ENCODE measurements around the gene NSUN2.
"Not testable (repeated sequence)": the region's sequence is repeated elsewhere in the genome, so short reads cannot be mapped to it uniquely, and the experiment has no call there.

NSUN2 gene

DNA sequence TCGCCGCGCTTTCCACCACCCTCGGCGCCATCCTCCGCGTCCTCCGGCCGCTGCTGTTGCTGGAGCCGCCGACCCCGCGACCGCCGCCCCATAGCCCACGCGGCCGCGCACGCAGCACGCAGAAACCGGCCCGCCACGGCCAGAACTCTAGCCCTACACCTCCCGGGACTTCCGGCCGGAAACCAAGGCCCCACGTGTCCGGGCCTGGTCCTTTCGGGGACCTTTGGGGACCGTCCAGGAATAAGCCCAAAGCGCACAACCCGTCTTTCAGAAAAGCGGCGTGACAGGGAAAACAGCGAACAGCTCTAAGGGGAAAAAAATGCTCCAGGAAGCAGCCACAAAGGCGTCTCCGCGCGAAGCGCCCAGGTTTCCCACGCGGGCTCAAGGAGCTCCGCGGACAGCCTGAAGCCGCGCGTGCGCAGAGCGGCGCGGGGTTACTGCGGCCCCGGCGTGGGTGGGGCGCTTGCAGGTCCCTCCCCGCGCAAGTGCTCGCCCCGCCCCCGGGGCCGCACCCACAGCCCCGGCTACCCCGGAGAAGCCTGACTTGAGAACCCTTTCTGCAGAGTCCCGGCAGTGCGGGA is at the start of gene NSUN2, which contains the start of gene SRD5A1:
Gene NSUN2, minus strand, starts transcription at position 157 of the 581 bp plus-strand sequence. Its CDS starts 65 bp downstream, at position 92.
Gene SRD5A1, plus strand, starts transcription at position 553 of the 581 bp plus-strand sequence. CDS start 137 bp downstream, outside the sequence.
- DNase-seq: peak; percentile 95

DNA sequence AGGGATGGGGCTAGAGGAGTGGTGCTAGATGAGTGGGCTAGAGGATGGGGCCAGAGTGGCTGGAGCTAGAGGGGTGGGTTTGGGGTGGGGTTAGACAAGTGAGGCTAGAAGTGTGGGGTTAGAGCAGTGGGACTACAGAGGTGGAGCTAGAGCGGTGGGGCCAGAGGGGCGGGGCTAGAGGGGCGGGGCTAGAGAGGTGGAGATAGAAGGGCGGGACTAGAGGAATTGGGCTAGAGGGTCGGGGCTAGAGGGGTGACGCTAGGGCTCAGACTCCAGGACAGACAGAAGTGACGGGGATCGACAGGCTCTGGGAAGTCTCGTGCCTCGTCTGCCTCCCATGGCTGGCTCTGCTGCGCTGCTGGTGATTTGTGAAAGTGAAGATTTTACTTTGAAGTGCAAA is 49.4 kb upstream of the NSUN2 start:
- no peak for DNase-seq

DNA sequence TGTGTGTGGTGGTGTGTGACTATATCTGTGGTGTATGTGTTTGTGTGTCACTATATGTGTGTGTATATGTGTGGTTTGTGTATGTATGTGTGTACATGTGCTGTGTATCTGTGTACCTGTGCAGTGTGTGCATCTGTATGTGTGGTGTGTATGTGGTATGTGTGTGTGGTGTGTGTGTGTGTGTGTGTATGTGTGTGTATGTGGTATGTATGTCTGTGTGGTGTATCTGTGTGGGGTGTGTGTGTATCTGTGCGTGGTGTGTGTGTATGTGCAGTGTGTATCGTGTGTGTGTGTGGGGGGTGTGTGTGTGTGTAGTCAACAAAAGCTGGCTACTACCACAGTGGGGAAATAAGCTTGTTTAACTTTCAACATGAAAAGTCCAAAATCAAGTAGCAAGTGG is 48.8 kb upstream of the NSUN2 start:
- DNase-seq: no peak

- DNase-seq: no peak
These were observed 48.1 kb upstream of the NSUN2 start for GRCh38 chr5:6680922-6681321.

DNA sequence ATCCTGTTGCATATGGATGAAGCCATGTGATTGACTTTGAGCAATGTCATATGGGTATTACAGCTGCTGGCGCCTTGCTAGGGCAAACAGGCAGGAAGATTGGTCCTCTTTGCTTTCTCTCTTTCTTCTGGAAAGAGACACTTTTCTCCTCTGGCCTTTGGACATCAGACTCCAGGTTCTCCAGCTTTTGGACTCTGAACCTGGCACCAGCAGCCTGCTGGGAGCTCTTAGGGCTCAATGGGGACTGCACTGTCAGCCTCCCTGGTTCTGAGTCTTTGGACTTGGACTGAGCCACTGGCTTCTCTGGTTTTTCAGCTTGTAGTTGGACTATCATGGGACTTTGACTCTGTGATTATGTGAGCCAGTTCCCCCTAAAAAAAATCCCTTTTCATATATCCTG is 45.5 kb upstream of the NSUN2 start:
- DNase-seq: no peak

- no peak for DNase-seq
These were observed 43.9 kb upstream of the NSUN2 start for GRCh38 chr5:6676702-6677101.

GRCh38 chr5:6675784-6676491 is 43.1 kb upstream of the NSUN2 start:
- DNase-seq: no peak

DNA sequence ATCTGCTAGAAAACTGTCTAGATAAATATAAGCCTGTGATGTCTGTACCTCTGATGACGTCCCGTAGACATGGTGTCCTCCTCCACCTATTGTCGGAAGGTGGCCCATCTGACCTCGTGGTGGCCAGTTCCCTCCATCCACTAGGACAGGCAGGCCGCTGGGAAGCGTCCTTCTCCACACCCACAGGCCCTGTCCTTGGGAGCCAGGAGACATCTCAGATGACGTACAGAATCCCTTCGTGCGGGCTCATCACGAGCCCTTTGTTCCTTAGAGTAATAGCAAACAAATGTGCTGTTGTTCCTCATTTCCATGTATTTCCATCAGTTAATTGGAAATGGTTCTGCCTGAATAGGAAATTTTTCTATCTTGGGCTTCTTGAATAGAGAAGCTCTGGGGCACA is 42.0 kb upstream of the NSUN2 start:
- DNase-seq: no peak

DNA sequence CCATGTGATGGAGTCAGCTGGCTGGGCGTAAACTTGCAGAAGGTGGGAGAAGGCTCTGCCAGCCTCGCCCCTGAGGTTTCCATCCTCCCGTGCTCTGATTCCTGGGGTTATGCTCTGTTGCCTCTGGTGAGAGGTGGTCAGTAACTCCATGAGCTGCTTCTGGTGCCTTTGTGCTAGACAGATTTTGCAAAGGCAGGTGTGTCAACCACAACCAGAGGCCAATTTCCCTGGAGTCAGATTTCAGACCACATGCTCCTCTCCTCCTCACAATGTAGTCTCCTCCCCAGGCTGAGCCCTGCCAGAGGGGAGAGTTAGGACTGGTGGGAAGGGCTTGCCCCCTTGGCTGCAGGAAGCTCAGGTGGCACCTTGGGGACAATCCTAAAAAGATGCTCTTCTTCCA is 41.6 kb upstream of the NSUN2 start:
- DNase-seq: no peak

DNA sequence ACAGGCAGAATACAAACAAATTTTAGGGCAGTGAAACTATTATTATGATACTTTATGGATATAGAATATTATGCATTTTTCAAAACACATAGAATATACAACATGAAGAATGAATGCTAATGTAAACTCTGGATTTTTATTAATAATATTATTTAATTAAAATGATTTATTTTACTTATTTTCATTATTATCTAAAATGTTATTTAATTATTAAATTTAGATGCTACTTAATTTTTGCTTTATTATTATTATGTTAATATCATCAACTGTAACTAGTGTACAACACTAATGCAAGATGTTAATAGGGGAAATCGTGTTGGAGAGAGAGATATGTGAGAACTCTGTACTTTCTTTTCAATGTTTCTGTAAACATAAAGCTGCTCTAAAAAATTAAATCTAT is 41.1 kb upstream of the NSUN2 start:
- DNase-seq: no peak

DNA sequence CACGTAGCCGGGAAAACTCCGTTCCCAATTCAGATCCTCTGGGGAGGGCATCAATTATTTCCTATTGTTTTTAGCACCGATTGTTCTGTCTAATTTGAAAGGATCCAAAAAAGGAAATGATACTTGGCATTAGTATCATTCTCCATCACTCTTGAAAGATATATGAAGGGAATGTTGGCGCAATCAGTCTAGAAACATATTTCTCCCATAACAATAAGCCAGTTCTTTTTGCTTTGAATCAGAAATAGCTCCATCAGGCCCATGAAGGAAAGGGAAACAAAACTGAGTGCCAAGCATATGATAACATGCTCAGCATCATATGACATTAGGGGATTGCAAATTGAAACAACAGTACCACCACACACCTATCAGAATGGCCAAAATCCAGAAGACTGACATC is 40.2 kb upstream of the NSUN2 start:
- DNase-seq: no peak

GRCh38 chr5:6668717-6669116 is 35.9 kb upstream of the NSUN2 start:
- not testable (repeated sequence) for DNase-seq

DNA sequence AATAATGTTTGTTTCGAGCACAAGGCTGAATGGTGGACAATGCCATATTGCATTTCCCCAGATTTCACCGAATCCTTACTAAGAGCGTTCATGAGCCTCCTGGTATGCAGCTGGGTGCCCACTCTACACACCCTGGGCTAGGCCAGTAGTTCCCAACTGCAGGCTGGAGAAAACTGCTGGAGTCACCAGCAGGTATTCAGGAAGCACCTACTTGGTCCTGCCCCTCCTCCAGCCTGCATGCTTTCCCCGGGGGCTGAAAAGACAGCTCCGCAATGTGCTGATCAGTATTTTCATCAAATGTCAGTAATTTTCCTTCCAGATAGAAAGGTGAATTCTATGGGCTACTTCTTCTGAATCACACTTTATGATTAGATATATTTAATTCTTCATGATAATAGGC is 34.8 kb upstream of the NSUN2 start:
- DNase-seq: no peak

DNA sequence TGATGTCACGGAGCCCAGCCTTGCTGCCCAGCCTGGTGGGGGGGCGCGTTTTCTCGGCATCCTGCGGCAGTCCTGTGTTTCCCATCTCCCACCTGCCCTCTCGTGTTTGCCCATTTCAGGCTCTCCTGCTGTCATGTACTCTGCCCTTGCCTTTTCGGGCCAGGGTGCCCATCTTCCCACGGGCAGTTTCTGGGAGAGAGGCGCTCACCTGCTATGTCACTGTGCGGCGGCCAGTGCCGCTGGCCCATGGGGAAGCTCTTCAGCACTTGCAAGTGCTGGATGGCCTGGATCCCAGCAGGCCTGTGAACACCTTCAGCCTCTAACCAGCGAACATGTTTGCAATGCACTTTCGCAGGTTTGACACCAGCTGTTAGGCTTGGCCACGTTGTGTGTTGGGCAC is 33.9 kb upstream of the NSUN2 start:
- DNase-seq: no peak

DNA sequence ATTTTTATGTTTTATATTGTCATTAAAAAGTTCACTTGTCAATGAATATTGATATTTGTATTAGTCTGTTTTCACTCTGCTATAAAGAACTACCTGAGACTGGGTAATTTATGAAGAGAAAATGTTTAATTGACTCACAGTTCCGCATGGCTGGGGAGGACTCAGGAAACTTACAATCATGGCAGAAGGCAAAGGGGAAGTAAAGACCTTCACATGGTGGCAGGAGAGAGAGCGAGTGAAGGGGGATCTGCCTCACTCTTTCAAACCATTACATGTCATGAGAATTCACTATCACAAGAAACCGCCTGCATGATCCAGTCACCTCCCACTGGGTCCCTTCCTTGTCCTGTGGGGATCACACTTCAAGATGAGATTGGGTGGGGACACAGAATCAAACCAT is 27.8 kb upstream of the NSUN2 start:
- DNase-seq: no peak

DNA sequence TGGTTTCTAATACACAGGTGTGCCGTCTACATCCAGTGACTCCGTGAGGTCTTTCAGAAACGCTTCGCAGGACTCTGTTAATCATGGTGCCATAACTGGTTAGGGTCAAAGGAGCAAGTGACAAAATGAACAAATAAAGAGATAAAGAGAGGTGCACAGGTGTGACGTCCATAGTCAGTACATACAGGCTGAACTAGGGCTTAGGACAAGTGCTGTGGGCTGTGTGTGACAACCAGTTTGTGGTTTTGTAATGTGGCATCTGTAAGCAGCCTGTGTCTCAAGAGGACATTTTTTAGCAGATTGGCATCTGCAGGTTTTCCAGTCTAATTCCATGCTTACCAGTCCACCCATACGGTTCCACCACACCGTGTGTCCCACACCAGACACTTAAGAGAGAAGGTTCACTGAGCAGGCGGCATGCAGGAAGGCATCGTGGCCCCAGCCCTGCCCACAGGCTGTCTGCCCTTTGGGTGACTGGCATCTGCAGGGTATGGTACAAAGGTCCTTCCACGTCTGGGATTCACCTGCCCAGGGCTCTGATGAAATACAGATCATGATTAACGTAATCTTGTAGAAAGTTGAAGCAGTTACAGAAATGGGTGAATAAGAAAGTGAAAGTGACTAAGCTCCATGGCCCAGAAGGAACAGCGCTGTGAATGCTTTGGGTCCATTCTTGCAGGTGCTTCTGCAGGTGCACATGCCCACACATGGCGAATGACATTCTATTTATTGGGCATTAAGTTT is 27.3 kb upstream of the NSUN2 start:
- DNase-seq: no peak

DNA sequence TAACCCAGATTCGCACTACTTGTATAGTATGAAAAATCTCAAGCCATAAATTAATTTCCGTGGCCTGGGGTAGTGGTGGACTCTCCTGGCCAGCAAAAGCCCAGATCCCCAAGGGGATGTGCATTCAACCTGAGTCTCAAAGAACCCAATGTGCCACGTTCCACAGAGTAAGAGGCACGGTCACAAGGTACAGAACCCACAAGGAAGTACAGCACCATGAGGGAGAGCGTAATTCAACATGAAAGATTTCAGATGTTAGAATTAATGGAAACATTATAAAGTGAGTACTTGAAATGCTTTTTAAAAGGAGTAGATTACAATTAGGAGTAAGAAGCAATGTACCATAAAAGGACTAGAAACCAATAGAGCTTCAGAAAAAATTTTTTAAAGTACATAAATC is 23.8 kb upstream of the NSUN2 start:
- no peak for DNase-seq

DNA sequence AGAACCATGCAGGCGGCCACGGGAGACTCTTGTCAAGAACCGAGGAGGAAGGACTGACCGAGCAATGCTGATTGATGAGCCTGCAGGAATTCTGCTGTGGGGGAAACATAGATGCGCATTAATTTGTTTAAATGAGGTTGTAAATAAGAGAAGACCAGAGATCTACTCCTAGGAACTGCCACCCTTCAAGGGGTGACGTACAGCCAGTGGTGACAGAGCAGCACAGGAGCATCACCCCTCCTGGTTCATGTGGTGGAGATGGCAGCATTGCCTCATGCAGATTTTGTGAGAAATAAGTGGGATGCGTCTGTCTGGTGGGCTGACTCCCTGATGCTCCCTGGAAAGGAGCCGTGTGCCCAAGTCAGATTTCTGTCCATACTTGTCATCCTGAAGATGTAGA is 22.6 kb upstream of the NSUN2 start:
- DNase-seq: no peak

DNA sequence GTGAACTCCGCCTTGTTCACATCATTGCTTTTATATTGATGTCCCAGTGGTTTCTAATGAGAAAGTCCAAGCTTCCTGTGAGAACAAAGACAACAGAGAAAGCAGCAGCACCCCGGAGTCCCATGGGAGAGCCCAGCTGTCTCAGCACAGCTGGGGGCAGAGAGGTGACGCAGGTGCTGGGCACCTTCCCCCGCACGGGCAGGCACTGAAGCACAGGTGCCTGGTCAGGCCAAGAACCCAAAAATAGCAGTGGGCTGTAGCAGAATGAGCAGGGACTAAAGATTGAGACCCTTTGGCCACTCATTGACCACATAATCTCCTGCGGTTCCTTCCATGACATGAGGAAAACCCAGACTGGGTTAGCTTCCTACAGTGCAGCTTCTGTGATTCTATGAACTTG is 19.2 kb upstream of the NSUN2 start:
- no peak for DNase-seq

DNA sequence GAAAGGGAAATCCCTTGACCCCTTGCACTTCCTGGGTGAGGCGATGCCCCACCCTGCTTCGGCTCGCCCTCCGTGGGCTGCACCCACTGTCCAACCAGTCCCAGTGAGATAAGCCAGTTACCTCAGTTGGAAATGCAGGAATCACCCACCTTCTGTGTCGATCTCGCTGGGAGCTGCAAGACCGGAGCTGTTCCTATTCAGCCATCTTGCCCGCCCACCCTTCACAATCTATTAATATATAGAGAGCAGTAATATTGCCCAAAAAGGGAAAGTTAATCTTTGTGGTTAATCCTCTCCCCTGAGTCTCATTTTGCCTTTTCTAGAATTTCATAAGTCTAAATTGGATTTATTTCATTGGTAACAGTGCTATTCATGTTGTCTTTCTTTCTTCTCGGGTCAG is 16.8 kb upstream of the NSUN2 start:
- DNase-seq: peak; percentile 60

GRCh38 chr5:6649186-6649585 is 16.3 kb upstream of the NSUN2 start:
- DNase-seq: no peak

- DNase-seq: peak; percentile 93
These were observed 12.9 kb upstream of the NSUN2 start for GRCh38 chr5:6645571-6646362.

- peak; percentile 32 for DNase-seq
These were observed 12.0 kb upstream of the NSUN2 start for GRCh38 chr5:6644794-6645241.
